Loucy (cell line): ENCODE results near the gene EBF3.

Source experiments
- CTCF ChIP-seq: fragments of 200-600 bp; sonication (generic); conservative IDR thresholded peaks from 2 replicates; pipeline ENCODE4 v1.5.1; 2014; ENCODE audit warnings: mild to moderate bottlenecking, antibody characterized with exemption, low read length
- EZH2phosphoT487 ChIP-seq: fragments of 200-600 bp; IDR thresholded peaks from 2 replicates; pipeline ENCODE4 v1.6.1; 2018; ENCODE audit warnings: antibody characterized with exemption, mild to moderate bottlenecking, moderate library complexity, borderline replicate concordance

GRCh38 chr10:129977794-129978193 is 13.7 kb upstream of the EBF3 start:
- TF ChIP-seq CTCF (no peak), EZH2phosphoT487 (no peak)
